GM12801 (cell line): ENCODE data around the gene MTFR1L.

Source experiments
- TF ChIP-seq, protein P1 (sequence below): IDR thresholded peaks from one replicate; pipeline ENCODE4 v1.5.1; 2011; ENCODE audit warnings: control low read depth; ENCODE audit not compliant: insufficient read length; ENCODE audit errors: extremely low read depth

The MTFR1L gene

DNA sequence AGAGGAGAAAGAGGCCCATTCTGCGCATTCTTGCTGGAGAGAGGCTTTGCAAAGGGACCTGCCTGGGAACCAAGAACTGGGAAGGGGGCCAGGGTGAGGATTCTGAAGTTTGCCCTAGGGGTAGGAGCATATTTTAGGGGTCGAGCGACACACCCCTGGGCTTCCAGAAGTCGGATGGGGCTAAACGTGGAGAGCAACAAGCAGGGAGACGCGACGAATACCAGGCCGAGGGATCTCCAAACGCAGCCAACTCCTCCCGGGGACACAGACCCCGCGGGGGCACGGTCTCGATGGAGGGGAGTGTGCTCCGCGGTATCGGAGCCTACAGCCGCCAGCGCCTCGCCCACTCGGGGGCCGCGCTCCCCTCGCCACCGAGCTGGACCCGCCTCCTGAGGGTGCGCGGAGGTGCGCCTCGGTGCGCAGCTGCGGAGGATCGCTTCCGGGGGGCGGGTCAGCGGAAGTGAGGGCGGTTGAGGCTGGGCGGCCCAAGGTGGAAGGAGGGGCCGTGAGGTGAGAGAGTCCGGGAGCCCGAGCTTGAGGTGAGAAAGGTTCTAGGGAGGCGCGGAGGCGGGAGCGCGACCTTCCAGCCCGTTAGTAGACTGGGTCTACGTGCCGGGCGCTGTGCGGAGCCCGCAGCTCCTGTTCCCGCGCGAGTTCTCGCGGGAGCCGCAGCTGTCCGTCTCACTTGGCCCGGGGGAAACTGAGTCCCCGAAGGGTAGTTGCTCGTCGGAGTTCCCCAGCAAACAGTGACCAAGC is at the start of gene MTFR1L:
TSS of gene MTFR1L (plus strand) at position 464 of the 756 bp plus-strand sequence. CDS start 3,151 bp downstream, outside the sequence.
- TF ChIP-seq, protein P1, sequence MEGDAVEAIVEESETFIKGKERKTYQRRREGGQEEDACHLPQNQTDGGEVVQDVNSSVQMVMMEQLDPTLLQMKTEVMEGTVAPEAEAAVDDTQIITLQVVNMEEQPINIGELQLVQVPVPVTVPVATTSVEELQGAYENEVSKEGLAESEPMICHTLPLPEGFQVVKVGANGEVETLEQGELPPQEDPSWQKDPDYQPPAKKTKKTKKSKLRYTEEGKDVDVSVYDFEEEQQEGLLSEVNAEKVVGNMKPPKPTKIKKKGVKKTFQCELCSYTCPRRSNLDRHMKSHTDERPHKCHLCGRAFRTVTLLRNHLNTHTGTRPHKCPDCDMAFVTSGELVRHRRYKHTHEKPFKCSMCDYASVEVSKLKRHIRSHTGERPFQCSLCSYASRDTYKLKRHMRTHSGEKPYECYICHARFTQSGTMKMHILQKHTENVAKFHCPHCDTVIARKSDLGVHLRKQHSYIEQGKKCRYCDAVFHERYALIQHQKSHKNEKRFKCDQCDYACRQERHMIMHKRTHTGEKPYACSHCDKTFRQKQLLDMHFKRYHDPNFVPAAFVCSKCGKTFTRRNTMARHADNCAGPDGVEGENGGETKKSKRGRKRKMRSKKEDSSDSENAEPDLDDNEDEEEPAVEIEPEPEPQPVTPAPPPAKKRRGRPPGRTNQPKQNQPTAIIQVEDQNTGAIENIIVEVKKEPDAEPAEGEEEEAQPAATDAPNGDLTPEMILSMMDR, result no peak

DNA sequence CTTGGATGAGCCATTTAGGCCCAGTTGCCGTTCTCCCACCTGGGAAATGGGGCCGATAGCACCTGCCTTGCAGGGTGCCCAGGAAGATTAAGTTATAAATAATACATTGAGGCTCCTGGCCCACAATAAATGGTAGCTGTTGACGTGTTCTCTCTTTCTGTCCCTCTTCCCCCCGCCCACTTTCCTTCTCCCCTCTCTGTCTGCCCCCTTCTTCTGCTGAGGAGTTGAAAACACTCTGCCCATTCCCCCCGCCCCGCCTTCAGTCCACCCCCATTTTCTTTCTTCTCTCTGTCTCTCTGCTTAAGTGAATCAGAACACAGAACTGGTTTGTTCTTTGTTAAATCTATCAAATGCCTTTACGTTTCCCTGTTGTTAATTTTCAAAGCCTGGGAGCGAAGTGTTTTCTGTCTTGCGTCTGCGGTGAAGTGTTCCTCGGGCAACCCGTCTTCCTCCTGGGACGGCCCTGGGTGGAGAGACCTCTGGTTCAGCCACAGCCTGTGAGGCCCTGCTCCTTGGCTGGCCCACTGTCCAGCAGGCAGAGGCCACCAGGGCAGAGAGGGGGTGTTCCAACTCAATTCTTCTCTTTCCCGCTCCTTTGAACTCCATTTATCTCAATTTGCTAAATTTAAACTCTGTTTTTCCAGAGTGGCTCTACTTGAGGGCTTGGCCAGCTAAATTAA is 49.1 kb upstream of the MTFR1L start:
- TF ChIP-seq, protein P1, result no peak

DNA sequence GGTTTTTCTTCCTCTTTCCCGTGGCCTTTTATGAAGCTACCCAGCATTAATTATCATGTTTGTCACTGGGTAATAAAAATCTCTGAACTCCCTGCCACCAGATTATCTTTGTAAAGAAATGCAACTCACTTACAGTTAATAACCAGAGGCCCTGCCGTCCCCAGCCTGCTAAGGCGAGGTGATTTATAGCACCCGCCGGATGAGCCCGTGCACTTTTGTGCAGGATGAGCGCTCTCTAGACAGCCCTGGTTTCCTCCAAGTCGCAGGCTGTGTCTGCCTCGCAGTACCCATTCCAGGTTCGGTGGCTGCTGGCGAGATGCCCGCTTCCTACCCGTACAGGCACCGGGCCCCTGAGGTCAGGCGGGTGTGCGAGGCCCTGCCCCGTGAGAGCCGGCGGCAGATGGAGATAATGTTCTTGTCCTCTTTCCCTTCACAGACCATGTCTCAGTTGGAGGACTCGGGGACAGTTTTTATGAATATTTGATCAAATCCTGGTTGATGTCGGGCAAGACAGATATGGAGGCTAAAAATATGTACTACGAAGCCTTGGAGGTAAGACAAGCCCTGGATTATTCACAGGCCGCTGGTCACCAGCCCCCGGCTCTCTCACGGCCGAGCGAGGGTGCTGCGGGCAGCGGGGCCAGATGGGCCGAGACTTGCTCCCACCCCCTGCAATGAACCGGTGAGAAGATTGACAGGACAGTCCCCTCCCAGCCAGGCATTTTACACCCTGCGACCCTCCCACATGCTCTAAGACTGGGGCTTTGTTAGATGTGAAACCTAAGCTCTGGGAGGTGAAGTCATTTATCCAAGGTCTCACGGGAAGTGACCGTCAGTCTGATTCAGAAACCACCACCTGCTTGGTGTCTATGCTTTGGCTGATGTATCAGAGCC is 48.3 kb upstream of the MTFR1L start:
- TF ChIP-seq, protein P1, result no peak

DNA sequence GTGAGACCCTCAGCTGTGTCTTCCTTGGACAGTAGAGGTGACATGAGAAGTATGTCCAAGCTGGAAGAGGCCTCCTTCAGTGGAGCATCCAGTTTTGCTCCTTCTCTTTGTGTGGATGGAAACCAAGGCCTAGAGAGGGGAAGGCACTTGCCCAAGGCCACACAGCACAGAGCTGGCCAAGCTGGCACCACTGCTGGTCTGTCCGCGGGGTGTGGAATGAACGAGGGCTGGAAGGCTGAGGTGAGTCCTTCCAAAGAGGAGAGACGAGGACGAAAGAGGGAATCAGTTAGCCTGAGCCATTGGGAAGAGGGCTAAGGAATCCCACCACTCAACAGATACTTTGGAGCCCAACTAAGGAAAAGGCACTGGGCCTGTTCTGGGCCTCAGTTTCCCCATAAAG is 47.6 kb upstream of the MTFR1L start:
- TF ChIP-seq, protein P1, result no peak

DNA sequence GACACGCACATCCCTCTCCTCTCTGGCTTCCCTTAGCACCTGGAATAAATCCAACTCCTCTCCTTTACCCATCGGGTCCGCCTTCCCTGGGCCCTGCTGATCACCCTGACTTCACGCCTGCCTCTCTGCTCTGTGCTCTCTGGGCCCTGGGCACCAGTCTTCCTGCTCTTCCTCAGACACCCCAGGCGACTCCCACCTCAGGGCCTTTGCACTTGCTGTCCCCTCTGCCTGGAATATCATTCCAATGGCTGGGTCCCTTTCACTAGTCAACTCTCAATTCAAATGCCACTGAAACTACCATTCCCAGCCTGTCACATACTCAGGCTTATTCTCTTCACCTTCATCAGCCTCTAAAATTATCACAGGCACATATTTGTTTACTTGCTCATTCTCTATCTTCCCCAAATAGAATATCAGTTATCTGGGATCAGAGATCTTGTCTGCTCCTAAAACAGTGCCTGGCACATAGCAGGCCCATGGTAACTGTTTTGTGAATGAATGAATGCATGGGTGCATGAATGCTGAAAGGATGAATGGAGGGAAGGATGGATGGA is 47.0 kb upstream of the MTFR1L start:
- TF ChIP-seq, protein P1, result no peak

DNA sequence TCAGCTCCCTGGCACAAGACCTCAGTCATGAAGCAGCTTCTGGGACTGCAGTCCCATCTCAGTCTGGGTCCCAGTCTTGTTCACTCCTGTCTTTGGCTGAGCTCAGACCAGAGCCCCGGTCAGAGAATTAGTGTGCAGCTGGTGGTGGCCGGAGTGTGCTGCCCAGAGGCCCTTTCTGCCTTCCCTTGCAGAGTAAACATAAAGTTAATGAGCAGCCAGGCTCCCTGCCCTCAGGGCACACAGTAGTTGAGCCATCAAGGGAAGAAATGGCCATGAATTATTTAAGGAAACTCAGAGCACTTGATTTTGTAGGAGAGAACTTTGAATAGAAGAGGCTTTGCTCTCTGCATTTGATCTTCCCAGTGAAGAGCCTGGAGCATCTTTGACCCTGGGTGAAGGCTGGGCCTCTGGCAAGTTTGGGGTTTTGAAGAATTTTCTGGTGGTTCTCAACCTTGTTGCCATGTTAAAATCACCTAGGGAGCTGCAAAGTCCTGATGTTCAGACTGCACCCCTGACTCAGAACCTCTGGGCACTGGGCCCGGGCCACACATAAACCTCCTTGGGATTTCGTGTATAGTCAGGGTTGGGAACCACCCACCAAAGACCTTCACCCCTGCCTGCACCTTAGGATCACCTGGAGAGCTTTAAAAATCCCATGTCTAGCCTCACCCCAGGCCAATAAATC is 46.2 kb upstream of the MTFR1L start:
- TF ChIP-seq, protein P1, result no peak
